Keratinocyte (primary cell): ENCODE results near the gene SELENOP. TPM values are rescaled to one million over a fixed set of nuclear protein-coding genes. Genes with fewer than 3 reads are reported as not detected.

Experiments used
- DNase-seq: peaks from one replicate; pipeline ENCODE4 v3.0.0-alpha.2; 2011; ENCODE audit warnings: low read depth, missing footprints, low spot score
- FAIRE-seq: peaks from 2 replicates; lab custom pipeline; 2011; peaks lifted over from hg19 to GRCh38; lab: Jason Lieb, UNC
- H2AFZ ChIP-seq: 2 replicates; pipeline ENCODE4 v1.6.0; 2012; ENCODE audit warnings: low read length, control low read depth, inconsistent platforms; ENCODE audit not compliant: control insufficient read depth
- H3K27ac ChIP-seq: 2 replicates; pipeline ENCODE4 v1.5.1; 2011; ENCODE audit warnings: low read length; ENCODE audit not compliant: control insufficient read depth, insufficient read depth
- H3K27me3 ChIP-seq: 3 replicates; pipeline ENCODE4 v1.6.0; 2011; ENCODE audit warnings: low read length; ENCODE audit not compliant: control insufficient read depth, insufficient read depth; ENCODE audit errors: extremely low read depth
- H3K36me3 ChIP-seq, 2 experiments: 2 replicates in 1 of 2; 3 replicates in 1 of 2; pipeline ENCODE4 v1.5.1; 2011; ENCODE audit warnings: low read length in 2 of 2, mild to moderate bottlenecking in 1 of 2; ENCODE audit not compliant: control insufficient read depth in 2 of 2, insufficient read depth in 2 of 2; ENCODE audit errors: extremely low read depth in 1 of 2
- H3K4me1 ChIP-seq: 3 replicates; pipeline ENCODE4 v1.5.1; 2011; ENCODE audit warnings: low read length; ENCODE audit not compliant: control insufficient read depth, insufficient read depth; ENCODE audit errors: extremely low read depth
- H3K4me2 ChIP-seq: 3 replicates; pipeline ENCODE4 v1.6.0; 2011; ENCODE audit warnings: low read depth, low read length; ENCODE audit not compliant: control insufficient read depth, insufficient read depth; ENCODE audit errors: extremely low read depth
- H3K4me3 ChIP-seq, 3 experiments: fragments of 200-600 bp in 1 of 3; sonication (generic) in 1 of 3; 2 replicates in 2 of 3; 3 replicates in 1 of 3; pipeline ENCODE4 v1.5.1; 2011 to 2016; ENCODE audit warnings: low read length in 3 of 3, mild to moderate bottlenecking in 3 of 3, control low read depth in 2 of 3, inconsistent platforms in 1 of 3, low read depth in 1 of 3, mixed read lengths in 1 of 3, mixed run types in 1 of 3, moderate library complexity in 1 of 3; ENCODE audit not compliant: control insufficient read depth in 2 of 3, insufficient read depth in 2 of 3; ENCODE audit errors: extremely low read depth in 1 of 3
- H3K79me2 ChIP-seq: 2 replicates; pipeline ENCODE4 v1.6.0; 2012; ENCODE audit warnings: low read length; ENCODE audit not compliant: control insufficient read depth, insufficient read depth
- H3K9ac ChIP-seq: 3 replicates; pipeline ENCODE4 v1.6.0; 2011; ENCODE audit warnings: low read length; ENCODE audit not compliant: control insufficient read depth, insufficient read depth; ENCODE audit errors: extremely low read depth
- H3K9me1 ChIP-seq: 3 replicates; pipeline ENCODE4 v1.6.0; 2011; ENCODE audit warnings: low read length; ENCODE audit not compliant: control insufficient read depth, insufficient read depth; ENCODE audit errors: extremely low read depth
- H3K9me3 ChIP-seq: 2 replicates; pipeline ENCODE4 v1.5.1; 2012; ENCODE audit warnings: low read depth, low read length; ENCODE audit not compliant: control insufficient read depth
- H4K20me1 ChIP-seq: 3 replicates; pipeline ENCODE4 v1.6.0; 2011; ENCODE audit warnings: low read length; ENCODE audit not compliant: control insufficient read depth, insufficient read depth; ENCODE audit errors: extremely low read depth
- EZH2 ChIP-seq: IDR thresholded peaks from one replicate; pipeline ENCODE4 v1.6.1; 2012; ENCODE audit warnings: inconsistent platforms, mild to moderate bottlenecking, low read length, moderate library complexity
- dilution Hi-C: fragments of 300-500 bp; cut with MboI; formaldehyde crosslinking; loops from one replicate; pipeline ENCODE4 v1.7.0; 2020; ENCODE audit warnings: low sequenced_read_pairs; ENCODE audit not compliant: extremely low pct_ligation_motif_present
- polyA plus RNA-seq, 5 experiments: library from polyadenylated mRNA; depleted of rRNA in 3 of 5; stranded (reverse) in 3 of 5; stranded (forward) in 1 of 5; unstranded in 1 of 5; fragments of >200 nt; gene quantifications; 1 replicate in 1 of 5; 2 replicates in 3 of 5; 3 replicates in 1 of 5; pipeline versions ENCODE4 v1.2.1 to v1.2.3, GENCODE V29; 2011 to 2012; ENCODE audit warnings: missing spikeins in 2 of 5, low read depth in 1 of 5, low replicate concordance in 1 of 5
- TF ChIP-seq, protein P1 (sequence below), 3 experiments: IDR thresholded peaks in 1 of 3; conservative IDR thresholded peaks in 1 of 3; optimal IDR thresholded peaks in 1 of 3; 2 replicates in 2 of 3; 3 replicates in 1 of 3; pipeline versions ENCODE3 to v1.5.1; 2011; ENCODE audit warnings: low read length in 3 of 3, mild to moderate bottlenecking in 3 of 3, moderate library complexity in 2 of 3, control low read depth in 1 of 3, inconsistent platforms in 1 of 3; ENCODE audit not compliant: insufficient read depth in 2 of 3; ENCODE audit errors: extremely low read depth in 1 of 3

SELENOP gene
- polyA plus RNA-seq, 1 donor (not counting 4 experiments of a cell fraction or from before 2014, with no cell fraction given), result 10.4 TPM

DNA sequence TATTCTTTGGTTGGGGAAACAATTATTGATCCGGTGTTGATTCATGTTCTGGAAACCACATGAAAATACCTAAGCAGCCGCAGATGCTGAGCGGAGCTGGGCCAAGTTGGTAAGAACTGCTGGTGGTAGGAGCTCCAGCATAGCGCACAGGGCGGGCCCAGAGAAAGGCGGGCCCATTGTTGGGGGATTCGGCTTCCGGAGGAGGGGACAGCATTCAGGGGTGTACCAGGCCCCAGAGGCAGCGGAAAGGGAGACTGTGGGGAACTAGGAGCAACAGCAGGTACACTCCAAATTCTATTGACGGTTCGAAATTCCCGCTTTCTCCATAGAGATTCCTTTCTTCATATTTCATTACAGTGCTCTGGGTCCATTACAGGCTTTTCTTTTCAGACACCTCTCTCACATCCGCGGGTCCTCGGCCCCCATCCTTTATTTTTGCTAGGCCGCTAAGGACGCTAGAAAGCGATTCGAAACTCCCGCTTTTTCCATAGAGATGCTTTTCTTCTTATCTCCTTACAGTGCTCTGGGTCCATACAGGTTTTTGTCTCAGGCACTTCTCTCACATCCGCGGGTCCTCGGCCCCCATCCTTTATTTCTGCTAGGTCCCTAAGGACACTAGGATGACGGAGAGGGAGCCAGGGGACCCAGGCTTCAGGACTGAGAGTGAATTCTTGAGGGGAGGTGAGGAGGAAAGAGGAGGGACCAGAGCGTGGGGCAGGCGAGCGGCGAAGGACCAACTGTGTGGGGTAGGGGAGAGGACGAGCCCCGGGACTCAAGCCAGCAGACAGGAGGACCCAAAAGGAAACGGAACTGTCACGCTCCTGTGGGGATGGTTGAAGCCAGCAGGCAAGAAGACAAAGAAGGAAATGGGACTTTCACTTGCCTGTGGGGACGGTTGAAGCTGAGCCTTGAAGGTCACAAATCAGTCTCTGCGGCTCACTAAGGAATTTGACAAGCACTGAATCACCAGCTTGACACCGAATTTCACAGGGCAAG is 54.8 kb downstream of the SELENOP start, which contains the start of gene CCDC152:
TSS of gene CCDC152 (plus strand) at position 213 of the 996 bp plus-strand sequence. CDS start 2,304 bp downstream, outside the sequence.
- no peak for DNase-seq
- dilution Hi-C loops, result no loop called here
- Histone ChIP-seq H3K36me3 (no peaks in the 10 kb centered on the region), H3K27me3 (no peaks in the 10 kb centered on the region), H2AFZ (peak within 1 kb of the TSS; percentile 43), H3K4me2 (peak within 1 kb of the TSS; percentile 17), H3K27ac (no peak within 1 kb of the TSS), H3K9ac (no peak within 1 kb of the TSS), H3K79me2 (no peaks in the 10 kb centered on the region), H3K4me1 (no peaks in the 10 kb centered on the region), H4K20me1 (no peaks in the 10 kb centered on the region), H3K9me3 (no peaks in the 10 kb centered on the region), H3K4me3 (peak within 1 kb of the TSS in 1 of 3 experiments; percentile 25), H3K9me1 (no peaks in the 10 kb centered on the region)
- TF ChIP-seq, protein P1, sequence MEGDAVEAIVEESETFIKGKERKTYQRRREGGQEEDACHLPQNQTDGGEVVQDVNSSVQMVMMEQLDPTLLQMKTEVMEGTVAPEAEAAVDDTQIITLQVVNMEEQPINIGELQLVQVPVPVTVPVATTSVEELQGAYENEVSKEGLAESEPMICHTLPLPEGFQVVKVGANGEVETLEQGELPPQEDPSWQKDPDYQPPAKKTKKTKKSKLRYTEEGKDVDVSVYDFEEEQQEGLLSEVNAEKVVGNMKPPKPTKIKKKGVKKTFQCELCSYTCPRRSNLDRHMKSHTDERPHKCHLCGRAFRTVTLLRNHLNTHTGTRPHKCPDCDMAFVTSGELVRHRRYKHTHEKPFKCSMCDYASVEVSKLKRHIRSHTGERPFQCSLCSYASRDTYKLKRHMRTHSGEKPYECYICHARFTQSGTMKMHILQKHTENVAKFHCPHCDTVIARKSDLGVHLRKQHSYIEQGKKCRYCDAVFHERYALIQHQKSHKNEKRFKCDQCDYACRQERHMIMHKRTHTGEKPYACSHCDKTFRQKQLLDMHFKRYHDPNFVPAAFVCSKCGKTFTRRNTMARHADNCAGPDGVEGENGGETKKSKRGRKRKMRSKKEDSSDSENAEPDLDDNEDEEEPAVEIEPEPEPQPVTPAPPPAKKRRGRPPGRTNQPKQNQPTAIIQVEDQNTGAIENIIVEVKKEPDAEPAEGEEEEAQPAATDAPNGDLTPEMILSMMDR (optimal IDR thresholded peaks at IDR 0.05 in 1 of 3, IDR thresholded peaks at IDR 0.05 in 1 of 3, conservative IDR thresholded peaks at IDR 0.05 in 1 of 3; ENCODE audit: extremely low read depth in 1 of 3, insufficient read depth in 2 of 3, low read length in 3 of 3), result no peak
- no peak for TF ChIP-seq EZH2
- FAIRE-seq, result peak; percentile 23

DNA sequence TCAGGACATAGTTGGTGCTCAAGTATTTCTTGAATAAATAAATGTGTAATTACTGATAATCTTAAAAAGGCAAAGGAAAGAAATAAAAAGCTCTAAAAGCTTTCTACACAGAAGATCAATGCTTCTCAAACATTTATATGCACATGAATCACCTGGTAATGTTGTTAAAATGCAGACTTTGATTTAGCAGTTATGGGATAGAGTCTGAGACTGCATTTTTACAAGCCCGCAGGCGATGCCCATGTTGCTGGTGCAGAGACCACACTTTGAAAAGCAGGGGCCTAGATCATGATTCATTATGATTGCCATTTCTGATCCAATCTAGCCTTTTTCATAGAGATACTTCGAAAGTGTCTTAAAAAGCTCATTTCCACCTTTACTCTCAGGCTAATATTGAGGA is 58.6 kb downstream of the SELENOP start:
- Histone ChIP-seq H2AFZ (no peak overlapping the region), H3K9me3 (no peaks in the 10 kb centered on the region), H3K27ac (no peak overlapping the region), H3K4me1 (no peaks in the 10 kb centered on the region), H3K79me2 (no peaks in the 10 kb centered on the region), H4K20me1 (no peaks in the 10 kb centered on the region), H3K27me3 (no peaks in the 10 kb centered on the region), H3K4me3 (no peak overlapping the region), H3K9me1 (no peaks in the 10 kb centered on the region), H3K9ac (no peak overlapping the region), H3K36me3 (no peaks in the 10 kb centered on the region), H3K4me2 (no peak overlapping the region)
- no peak for TF ChIP-seq EZH2
- TF ChIP-seq, protein P1 (optimal IDR thresholded peaks at IDR 0.05 in 1 of 3, IDR thresholded peaks at IDR 0.05 in 1 of 3, conservative IDR thresholded peaks at IDR 0.05 in 1 of 3; ENCODE audit: extremely low read depth in 1 of 3, insufficient read depth in 2 of 3, low read length in 3 of 3), result no peak
- FAIRE-seq (no peak), DNase-seq (no peak)
- dilution Hi-C loops, result no loop called here
